Measurements from ENCODE around the gene PTPRT.

- TF ChIP-seq, protein P1, sequence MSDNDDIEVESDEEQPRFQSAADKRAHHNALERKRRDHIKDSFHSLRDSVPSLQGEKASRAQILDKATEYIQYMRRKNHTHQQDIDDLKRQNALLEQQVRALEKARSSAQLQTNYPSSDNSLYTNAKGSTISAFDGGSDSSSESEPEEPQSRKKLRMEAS (IDR thresholded peaks at IDR 0.05): no peak
- TF ChIP-seq YY1 (IDR thresholded peaks at IDR 0.05; ENCODE audit: low read depth) (no peak), RAD21 (IDR thresholded peaks at IDR 0.05; ENCODE audit: low read depth) (no peak), REST (IDR thresholded peaks at IDR 0.05; ENCODE audit: low read depth) (no peak), FOXM1 (IDR thresholded peaks at IDR 0.05; ENCODE audit: borderline replicate concordance, low read depth) (no peak), EP300 (IDR thresholded peaks at IDR 0.05; ENCODE audit: borderline replicate concordance) (no peak), CEBPB (IDR thresholded peaks at IDR 0.05) (no peak), TCF12 (IDR thresholded peaks at IDR 0.05; ENCODE audit: low read depth) (no peak), ZBTB7A (IDR thresholded peaks at IDR 0.05; ENCODE audit: low read depth) (no peak)
Observed at GRCh38 chr20:42197599-42197998, 992.1 kb downstream of the PTPRT start.

Data from Ishikawa (cell line).